Thoracic aorta (tissue), 2 donors: ENCODE results near the gene GALNT6. TPM values are rescaled to one million over a fixed set of nuclear protein-coding genes. Genes with fewer than 3 reads are reported as not detected.

Experiments
- ATAC-seq: fragments of 150-250 bp; one replicate; pipeline ENCODE4 v1.8.0; 2017; ENCODE audit warnings: low read depth; ENCODE audit not compliant: insufficient number of reproducible peaks, low FRiP score
- DNase-seq: peaks from one replicate; pipeline ENCODE4 v3.0.0-alpha.2; 2020; ENCODE audit warnings: low spot score
- H3K27ac ChIP-seq, 2 donors: fragments of 200-600 bp; sonication (generic); 1 replicate in 1 of 2; 2 replicates in 1 of 2; pipeline ENCODE4 v1.5.1; 2016; ENCODE audit warnings: mild to moderate bottlenecking in 2 of 2, moderate library complexity in 2 of 2
- H3K27me3 ChIP-seq: fragments of 200-600 bp; sonication (generic); replicated peaks from 2 replicates; pipeline ENCODE4 v1.6.0; 2016; ENCODE audit warnings: mild to moderate bottlenecking; ENCODE audit not compliant: insufficient read depth
- H3K36me3 ChIP-seq: fragments of 200-600 bp; sonication (generic); one replicate; pipeline ENCODE4 v1.5.1; 2016
- H3K4me1 ChIP-seq, 2 donors: fragments of 200-600 bp; sonication (generic); 1 replicate in 1 of 2; 2 replicates in 1 of 2; pipeline versions ENCODE4 v1.5.1 to v1.6.0; 2016; ENCODE audit warnings: low read depth in 2 of 2, mild to moderate bottlenecking in 1 of 2; ENCODE audit not compliant: control insufficient read depth in 1 of 2
- H3K4me3 ChIP-seq: fragments of 200-600 bp; sonication (generic); 2 replicates; pipeline ENCODE4 v1.5.1; 2016; ENCODE audit warnings: mild to moderate bottlenecking
- H3K9me3 ChIP-seq: fragments of 200-600 bp; sonication (generic); 2 replicates; pipeline ENCODE4 v1.5.1; 2016
- CTCF ChIP-seq: fragments of 200-600 bp; sonication (generic); IDR thresholded peaks from one replicate; pipeline ENCODE4 v1.5.1; 2019; ENCODE audit warnings: antibody characterized with exemption
- total RNA-seq, 2 donors: library from RNA; depleted of rRNA; stranded (reverse); fragments of >200 nt; gene quantifications; one replicate each; pipeline versions ENCODE4 v1.1.0 to v1.2.3, GENCODE V29; 2016

The GALNT6 gene
- total RNA-seq, 2 donors from 2014 or later, result 9.9 to 11.5 TPM

GRCh38 chr12:51369581-51369980 is 21.6 kb downstream of the GALNT6 start:
- H3K9me3 ChIP-seq, result no peaks in the 10 kb centered on the region
- DNase-seq (no peak), ATAC-seq (no peak)
- no peak for TF ChIP-seq CTCF
- no peaks in the 10 kb centered on the region for H3K27me3 ChIP-seq
- H3K4me1 ChIP-seq, result peaks cover 0 to 15% of the 10 kb centered on the region in 2 donors
- H3K4me3 ChIP-seq, result no peak overlapping the region
- no peak overlapping the region for H3K27ac ChIP-seq
- H3K36me3 ChIP-seq, result no peaks in the 10 kb centered on the region

GRCh38 chr12:51368640-51369517 is 22.3 kb downstream of the GALNT6 start:
- Histone ChIP-seq H3K4me1 (peaks cover 0 to 12% of the 10 kb centered on the region in 2 donors), H3K9me3 (no peaks in the 10 kb centered on the region), H3K27ac (no peak overlapping the region), H3K36me3 (no peaks in the 10 kb centered on the region), H3K27me3 (no peaks in the 10 kb centered on the region), H3K4me3 (no peak overlapping the region)
- ATAC-seq (no peak), DNase-seq (no peak)
- TF ChIP-seq CTCF, result no peak

- no peak overlapping the region for H3K4me3 ChIP-seq
- no peaks in the 10 kb centered on the region for H3K36me3 ChIP-seq
- no peak for TF ChIP-seq CTCF
- H3K27ac ChIP-seq, result no peak overlapping the region
- no peaks in the 10 kb centered on the region for H3K27me3 ChIP-seq
- DNase-seq (no peak), ATAC-seq (no peak)
- no peaks in the 10 kb centered on the region for H3K9me3 ChIP-seq
- H3K4me1 ChIP-seq, result no peaks in the 10 kb centered on the region
These were observed 25.9 kb downstream of the GALNT6 start for GRCh38 chr12:51365276-51365675.

- Histone ChIP-seq H3K27ac (no peak overlapping the region), H3K4me3 (no peak overlapping the region), H3K9me3 (no peaks in the 10 kb centered on the region), H3K36me3 (no peaks in the 10 kb centered on the region), H3K27me3 (no peaks in the 10 kb centered on the region), H3K4me1 (no peaks in the 10 kb centered on the region)
- ATAC-seq (no peak), DNase-seq (no peak)
- TF ChIP-seq CTCF, result no peak
These were observed 27.2 kb downstream of the GALNT6 start for GRCh38 chr12:51364001-51364400.

GRCh38 chr12:51362747-51363342 is 28.4 kb downstream of the GALNT6 start:
- no peak for TF ChIP-seq CTCF
- Histone ChIP-seq H3K36me3 (no peaks in the 10 kb centered on the region), H3K4me3 (no peak overlapping the region), H3K4me1 (no peaks in the 10 kb centered on the region), H3K27me3 (no peaks in the 10 kb centered on the region), H3K9me3 (no peaks in the 10 kb centered on the region), H3K27ac (no peak overlapping the region)
- DNase-seq (no peak), ATAC-seq (no peak)
